Measurements from ENCODE around the gene CDK14.
"Not testable (repeated sequence)": the region's sequence is repeated elsewhere in the genome, so short reads cannot be mapped to it uniquely, and the experiment has no call there.

The CDK14 gene

GRCh38 chr7:90719155-90719554 lies 123.0 kb downstream of the CDK14 start:
- DNase-seq (ENCODE audit: low read depth): no peak

- no peak for DNase-seq (ENCODE audit: low read depth)
These were observed 125.1 kb downstream of the CDK14 start for GRCh38 chr7:90720984-90721760.

GRCh38 chr7:90721869-90722431 lies 125.8 kb downstream of the CDK14 start:
- DNase-seq (ENCODE audit: low read depth): no peak

GRCh38 chr7:90723233-90723632 lies 127.1 kb downstream of the CDK14 start:
- DNase-seq (ENCODE audit: low read depth): no peak

- DNase-seq (ENCODE audit: low read depth): no peak
These were observed 127.7 kb downstream of the CDK14 start for GRCh38 chr7:90723866-90724265.

GRCh38 chr7:90726120-90726519 lies 130.0 kb downstream of the CDK14 start:
- peak; percentile 44 for DNase-seq (ENCODE audit: low read depth)

GRCh38 chr7:90726623-90727022 lies 130.5 kb downstream of the CDK14 start:
- no peak for DNase-seq (ENCODE audit: low read depth)

- no peak for DNase-seq (ENCODE audit: low read depth)
These were observed 131.3 kb downstream of the CDK14 start for GRCh38 chr7:90727412-90727811.

GRCh38 chr7:90728568-90728967 lies 132.4 kb downstream of the CDK14 start:
- no peak for DNase-seq (ENCODE audit: low read depth)

- not testable (repeated sequence) for DNase-seq (ENCODE audit: low read depth)
These were observed 139.6 kb downstream of the CDK14 start for GRCh38 chr7:90735611-90736280.

GRCh38 chr7:90736316-90736715 lies 140.2 kb downstream of the CDK14 start:
- no peak for DNase-seq (ENCODE audit: low read depth)

GRCh38 chr7:90736968-90737939 lies 141.1 kb downstream of the CDK14 start:
- DNase-seq (ENCODE audit: low read depth): no peak

GRCh38 chr7:90738249-90738648 lies 142.1 kb downstream of the CDK14 start:
- no peak for DNase-seq (ENCODE audit: low read depth)

- no peak for DNase-seq (ENCODE audit: low read depth)
These were observed 143.6 kb downstream of the CDK14 start for GRCh38 chr7:90739716-90740115.

- no peak for DNase-seq (ENCODE audit: low read depth)
These were observed 144.3 kb downstream of the CDK14 start for GRCh38 chr7:90740386-90740785.

GRCh38 chr7:90743626-90744025 lies 147.5 kb downstream of the CDK14 start:
- no peak for DNase-seq (ENCODE audit: low read depth)

- DNase-seq (ENCODE audit: low read depth): no peak
These were observed 151.4 kb downstream of the CDK14 start for GRCh38 chr7:90747516-90747915.

GRCh38 chr7:90749262-90749661 lies 153.1 kb downstream of the CDK14 start:
- no peak for DNase-seq (ENCODE audit: low read depth)

GRCh38 chr7:90749774-90750173 lies 153.7 kb downstream of the CDK14 start:
- DNase-seq (ENCODE audit: low read depth): no peak

GRCh38 chr7:90751595-90751994 lies 155.5 kb downstream of the CDK14 start:
- DNase-seq (ENCODE audit: low read depth): no peak

- DNase-seq (ENCODE audit: low read depth): peak; percentile 26
These were observed 155.9 kb downstream of the CDK14 start for GRCh38 chr7:90752051-90752450.

- DNase-seq (ENCODE audit: low read depth): no peak
These were observed 158.9 kb downstream of the CDK14 start for GRCh38 chr7:90755041-90755440.
